Colonic mucosa (tissue), 4 donors: ENCODE results near the gene IFI44. TPM values are rescaled to one million over a fixed set of nuclear protein-coding genes. Genes with fewer than 3 reads are reported as not detected.

Experiments used
- DNase-seq: peaks from one replicate; pipeline ENCODE4 v3.0.0-alpha.2; 2020
- H3K27ac ChIP-seq: fragments of 200-600 bp; one replicate; pipeline ENCODE4 v1.8.0; 2021
- H3K27me3 ChIP-seq: fragments of 200-600 bp; one replicate; pipeline ENCODE4 v1.8.0; 2021
- H3K36me3 ChIP-seq: fragments of 200-600 bp; one replicate; pipeline ENCODE4 v1.8.0; 2021
- H3K4me1 ChIP-seq: fragments of 200-600 bp; one replicate; pipeline ENCODE4 v1.8.0; 2021; ENCODE audit warnings: mild to moderate bottlenecking
- H3K4me3 ChIP-seq: fragments of 200-600 bp; one replicate; pipeline ENCODE4 v1.8.0; 2021
- H3K9ac ChIP-seq, 2 donors: one replicate each; pipeline ENCODE4 v1.7.0; 2013; ENCODE audit warnings: control low read depth in 2 of 2, low read depth in 2 of 2, low read length in 2 of 2
- H3K9me3 ChIP-seq: fragments of 200-600 bp; one replicate; pipeline ENCODE4 v1.8.0; 2021
- CTCF ChIP-seq: fragments of 200-600 bp; IDR thresholded peaks from one replicate; pipeline ENCODE4 v1.8.0; 2022; ENCODE audit warnings: antibody characterized with exemption, mild to moderate bottlenecking
- intact Hi-C: fragments of 100-400 bp; cut with DNase I; formaldehyde crosslinking; loops from one replicate; pipeline ENCODE4 v1.14.1; 2022
- total RNA-seq, 2 donors: library from RNA; stranded (reverse); fragmentation: NEBNext Ultra II Directional in 1 of 2; extraction: Animal tissue kit (Norgen Biotek cat#: 25700) in 1 of 2; gene quantifications; one replicate each; pipeline ENCODE4 v1.2.1, GENCODE V29; 2021
- donor health status: healthy.
- donor health status: DM: no; HTN: no; CAD: no.
- donor health status: DM: no; HTN: no; CAD: no.

IFI44 gene
- total RNA-seq, 2 donors from 2014 or later, result 2.2 to 4.4 TPM

- H3K27ac ChIP-seq, result no peak overlapping the region
- DNase-seq, result no peak
- H3K4me1 ChIP-seq, result no peaks in the 10 kb centered on the region
- H3K36me3 ChIP-seq, result no peaks in the 10 kb centered on the region
- no peaks in the 10 kb centered on the region for H3K9me3 ChIP-seq
- intact Hi-C loops, result no loop called here
- no peak overlapping the region for H3K4me3 ChIP-seq
- TF ChIP-seq CTCF, result no peak
- H3K9ac ChIP-seq, result no peak overlapping the region
- no peaks in the 10 kb centered on the region for H3K27me3 ChIP-seq
Observed at GRCh38 chr1:78690516-78690915, 40.9 kb downstream of the IFI44 start.

GRCh38 chr1:78691995-78692747 is 42.5 kb downstream of the IFI44 start:
- intact Hi-C loops, result no loop called here
- no peak for TF ChIP-seq CTCF
- no peaks in the 10 kb centered on the region for H3K27me3 ChIP-seq

GRCh38 chr1:78699813-78700212 is 50.2 kb downstream of the IFI44 start:
- Histone ChIP-seq H3K4me1 (no peaks in the 10 kb centered on the region), H3K27ac (no peak overlapping the region), H3K9me3 (no peaks in the 10 kb centered on the region), H3K9ac (no peak overlapping the region), H3K4me3 (no peak overlapping the region), H3K27me3 (no peaks in the 10 kb centered on the region), H3K36me3 (no peaks in the 10 kb centered on the region)
- DNase-seq, result no peak
- intact Hi-C loops, result no loop called here
- no peak for TF ChIP-seq CTCF

More at GRCh38 chr1:78691995-78692747, 42.5 kb downstream of the IFI44 start:
- Histone ChIP-seq H3K4me3 (no peak overlapping the region), H3K9ac (no peak overlapping the region), H3K9me3 (no peaks in the 10 kb centered on the region), H3K4me1 (no peaks in the 10 kb centered on the region), H3K36me3 (no peaks in the 10 kb centered on the region), H3K27ac (no peak overlapping the region)
- no peak for DNase-seq

- TF ChIP-seq CTCF, result no peak
- DNase-seq, result no peak
- H3K4me1 ChIP-seq, result no peaks in the 10 kb centered on the region
- H3K27me3 ChIP-seq, result no peaks in the 10 kb centered on the region
- intact Hi-C loops, result no loop called here
- no peak overlapping the region for H3K4me3 ChIP-seq
- H3K36me3 ChIP-seq, result no peaks in the 10 kb centered on the region
- H3K9me3 ChIP-seq, result no peaks in the 10 kb centered on the region
- no peak overlapping the region for H3K9ac ChIP-seq
- H3K27ac ChIP-seq, result no peak overlapping the region
Observed at GRCh38 chr1:78702426-78702825, 52.8 kb downstream of the IFI44 start.

- Histone ChIP-seq H3K4me3 (no peak overlapping the region), H3K36me3 (no peaks in the 10 kb centered on the region), H3K9ac (no peak overlapping the region), H3K27me3 (no peaks in the 10 kb centered on the region), H3K4me1 (no peaks in the 10 kb centered on the region), H3K9me3 (no peaks in the 10 kb centered on the region), H3K27ac (no peak overlapping the region)
- intact Hi-C loops, result no loop called here
- DNase-seq, result no peak
- no peak for TF ChIP-seq CTCF
Observed at GRCh38 chr1:78703806-78704205, 54.2 kb downstream of the IFI44 start.
